ENCODE results near the gene TIA1.
"Not testable (repeated sequence)": the region's sequence is repeated elsewhere in the genome, so short reads cannot be mapped to it uniquely, and the experiment has no call there.

DNA sequence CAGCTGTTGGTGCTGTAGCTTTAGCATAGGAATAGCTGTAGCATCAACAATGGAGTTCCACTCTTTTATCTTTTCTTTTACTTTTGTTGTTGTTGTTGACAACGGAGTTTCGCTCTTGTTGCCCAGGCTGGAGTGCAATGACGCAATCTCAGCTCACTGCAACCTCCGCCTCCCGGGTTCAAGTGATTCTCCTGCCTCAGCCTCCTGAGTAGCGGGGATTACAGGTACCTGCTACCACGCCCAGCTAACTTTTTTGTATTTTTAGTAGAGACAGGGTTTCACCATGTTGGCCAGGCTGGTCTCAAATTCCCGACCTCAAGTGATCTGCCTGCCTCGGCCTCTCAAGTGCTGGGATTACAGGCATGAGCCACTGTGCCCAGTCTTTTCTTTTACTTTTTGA, 61.3 kb downstream of the TIA1 start:
- TF ChIP-seq, protein P1, sequence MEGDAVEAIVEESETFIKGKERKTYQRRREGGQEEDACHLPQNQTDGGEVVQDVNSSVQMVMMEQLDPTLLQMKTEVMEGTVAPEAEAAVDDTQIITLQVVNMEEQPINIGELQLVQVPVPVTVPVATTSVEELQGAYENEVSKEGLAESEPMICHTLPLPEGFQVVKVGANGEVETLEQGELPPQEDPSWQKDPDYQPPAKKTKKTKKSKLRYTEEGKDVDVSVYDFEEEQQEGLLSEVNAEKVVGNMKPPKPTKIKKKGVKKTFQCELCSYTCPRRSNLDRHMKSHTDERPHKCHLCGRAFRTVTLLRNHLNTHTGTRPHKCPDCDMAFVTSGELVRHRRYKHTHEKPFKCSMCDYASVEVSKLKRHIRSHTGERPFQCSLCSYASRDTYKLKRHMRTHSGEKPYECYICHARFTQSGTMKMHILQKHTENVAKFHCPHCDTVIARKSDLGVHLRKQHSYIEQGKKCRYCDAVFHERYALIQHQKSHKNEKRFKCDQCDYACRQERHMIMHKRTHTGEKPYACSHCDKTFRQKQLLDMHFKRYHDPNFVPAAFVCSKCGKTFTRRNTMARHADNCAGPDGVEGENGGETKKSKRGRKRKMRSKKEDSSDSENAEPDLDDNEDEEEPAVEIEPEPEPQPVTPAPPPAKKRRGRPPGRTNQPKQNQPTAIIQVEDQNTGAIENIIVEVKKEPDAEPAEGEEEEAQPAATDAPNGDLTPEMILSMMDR (IDR thresholded peaks at IDR 0.05; ENCODE audit: low read length): not testable (repeated sequence)
- TF ChIP-seq EZH2 (optimal IDR thresholded peaks at IDR 0.05; ENCODE audit: low read depth, low read length): not testable (repeated sequence)

Measured in MM.1S (cell line).